Fibroblast of peridontal ligament (primary cell): Measurements from ENCODE around the gene RPTOR.

Experiments
- DNase-seq: peaks from one replicate; pipeline ENCODE4 v3.0.0-alpha.2; 2010; ENCODE audit errors: extremely low read depth

The RPTOR gene

DNA sequence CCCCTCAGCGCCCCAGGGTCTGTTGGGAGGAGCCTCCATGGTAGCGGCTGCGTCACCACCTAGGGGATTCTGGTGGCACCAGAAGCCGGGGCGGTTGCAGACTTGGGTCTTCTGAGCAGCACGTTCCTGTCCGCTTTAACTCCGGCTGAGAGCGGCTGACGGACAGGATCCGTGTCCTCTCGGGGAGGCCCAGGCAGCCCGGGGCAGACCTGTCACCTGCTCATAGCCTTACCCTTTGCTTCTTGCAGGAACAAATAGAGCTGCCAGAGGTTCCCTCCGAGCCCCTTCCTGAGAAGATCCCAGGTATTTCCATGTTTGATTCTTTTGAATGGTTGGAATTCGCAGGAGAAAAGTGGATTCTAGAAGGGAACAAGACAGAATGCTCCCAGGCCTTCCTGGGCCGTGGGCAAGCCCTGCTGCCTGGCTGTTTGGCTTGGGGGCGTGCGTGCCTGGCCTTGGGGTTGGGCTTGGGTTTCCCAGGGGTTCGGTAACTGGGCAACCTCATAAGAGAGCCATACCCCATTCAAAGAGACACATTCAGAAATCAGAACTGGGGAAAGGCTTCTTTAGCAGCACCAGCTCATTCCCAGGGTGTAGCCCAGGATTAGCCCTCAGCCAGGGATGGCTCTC lies 453.6 kb downstream of the RPTOR start:
- no peak for DNase-seq

DNA sequence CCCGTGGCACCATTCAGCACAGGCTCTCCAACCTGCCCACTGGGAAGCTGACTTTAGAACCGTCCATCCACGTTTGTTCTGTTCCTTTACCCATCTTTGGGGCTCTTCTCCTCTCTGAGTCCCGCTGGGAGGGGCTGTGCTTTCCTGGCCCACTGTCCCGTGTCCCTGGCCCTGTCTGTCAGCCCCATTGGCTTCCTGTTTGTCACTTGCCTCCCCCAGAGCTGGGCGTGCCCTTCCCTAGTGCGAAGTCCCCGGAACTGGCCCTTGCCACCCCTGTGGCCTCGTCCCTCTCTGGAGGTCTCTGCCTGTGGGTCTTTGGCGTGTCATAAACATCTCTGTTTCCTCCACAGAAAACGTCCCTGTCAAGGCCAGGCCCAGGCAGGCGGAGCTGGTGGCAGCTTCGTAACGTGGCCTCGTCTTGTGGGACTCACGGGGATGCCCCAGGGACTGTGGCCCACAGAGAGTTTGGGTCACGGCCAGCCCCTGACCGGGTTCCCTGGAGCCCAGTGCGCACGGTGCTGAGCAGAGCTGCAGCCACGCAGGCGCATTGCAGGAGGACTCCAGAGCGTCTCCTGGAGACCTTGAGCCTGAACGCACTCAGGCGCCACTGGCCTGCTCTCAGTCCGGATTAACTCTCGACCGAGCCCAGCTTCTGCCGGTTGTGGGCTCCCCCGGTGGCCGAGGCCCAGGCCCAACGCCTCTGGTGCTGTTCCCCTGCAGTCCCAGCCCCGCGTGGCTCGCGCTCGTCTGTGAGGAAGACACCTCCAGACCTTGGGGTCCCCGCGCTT lies 454.3 kb downstream of the RPTOR start:
- DNase-seq = no peak

DNA sequence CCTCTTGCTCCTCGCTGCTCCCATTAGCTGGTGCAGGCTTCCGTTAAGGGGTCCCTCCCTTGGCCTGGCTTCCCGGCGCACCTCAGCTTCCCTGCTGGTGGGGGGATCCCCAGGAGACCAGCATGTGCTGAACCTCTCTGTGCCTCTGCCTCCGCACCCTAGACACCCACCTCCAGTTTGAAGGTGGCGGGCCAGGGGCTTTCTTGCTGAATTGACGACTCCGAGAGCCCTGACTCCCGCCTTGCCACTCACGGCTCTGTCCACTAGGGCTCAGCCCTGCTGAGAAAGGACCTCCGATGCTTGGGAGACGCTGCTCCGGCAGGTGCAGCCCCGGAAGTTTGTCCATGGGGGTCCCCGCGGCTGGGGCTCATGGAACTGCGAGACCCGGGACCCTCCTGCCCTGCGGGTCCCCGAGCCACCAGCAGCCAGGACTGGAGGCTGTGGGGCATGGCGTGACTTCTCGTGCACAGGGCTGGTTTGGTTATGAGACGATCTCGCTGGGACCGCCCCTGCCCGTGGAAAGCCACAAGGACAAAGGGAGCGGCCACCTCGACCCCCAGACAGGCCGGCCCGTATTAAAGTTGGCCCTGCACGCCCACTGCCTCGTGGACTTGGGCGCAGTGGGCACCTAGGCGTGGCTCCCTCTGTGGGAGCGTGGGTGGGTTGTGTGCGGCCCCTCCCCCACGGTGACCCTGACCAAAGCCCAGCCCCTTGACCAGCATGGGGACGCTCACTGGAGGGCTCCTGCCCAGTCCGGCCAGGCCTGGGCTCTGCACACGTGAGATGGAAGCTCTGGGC lies 455.1 kb downstream of the RPTOR start:
- no peak for DNase-seq

DNA sequence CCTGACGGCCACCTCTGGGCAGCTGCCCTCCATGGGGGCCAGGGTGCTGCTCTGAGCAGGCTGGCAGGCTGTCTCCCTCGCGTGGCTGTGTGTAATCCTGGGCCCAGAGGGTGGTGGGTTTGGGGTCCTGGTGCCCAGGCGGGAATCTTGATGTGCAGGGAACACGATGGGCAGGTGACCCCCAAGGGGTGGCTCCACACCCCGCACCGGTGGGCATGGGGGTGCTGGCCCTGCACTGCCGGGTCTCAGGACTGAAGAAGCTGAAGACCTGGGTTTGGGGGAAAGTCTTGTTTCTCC lies 455.6 kb downstream of the RPTOR start:
- DNase-seq = no peak

DNA sequence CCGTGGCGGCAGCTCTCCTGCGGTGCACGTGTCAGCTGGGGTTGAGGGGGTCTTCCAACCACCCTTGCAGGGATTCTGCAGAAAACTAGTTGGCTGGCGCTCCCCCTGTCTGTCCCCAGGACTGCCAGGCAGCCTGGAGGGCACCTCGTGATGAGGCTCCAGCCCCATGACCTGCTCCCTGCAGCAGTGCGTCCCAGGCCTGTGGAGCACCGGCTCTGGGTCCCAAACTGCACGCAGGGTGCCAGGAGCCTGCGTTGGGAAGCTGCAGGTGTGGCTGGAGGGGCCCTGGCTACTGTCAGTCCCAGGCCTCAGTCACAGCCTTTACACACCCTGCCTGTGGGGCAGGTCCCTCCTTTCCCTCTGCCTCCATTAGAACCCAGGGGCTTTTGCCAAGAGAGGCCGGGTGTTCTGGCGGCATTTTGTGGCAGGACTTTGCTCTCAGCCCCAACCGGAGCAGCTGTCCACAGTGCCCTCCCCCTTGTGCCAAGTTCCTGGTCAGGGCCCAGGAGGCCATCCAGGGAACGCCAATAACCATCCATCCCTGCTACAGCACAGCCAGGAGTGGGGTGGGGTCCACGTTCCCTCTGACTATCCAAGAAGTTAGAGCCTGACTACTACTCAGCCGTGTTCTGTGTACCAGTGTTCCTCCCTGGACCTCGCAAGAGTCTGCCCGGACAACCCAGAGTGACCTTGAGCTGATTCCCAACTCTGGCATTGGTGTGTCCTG lies 456.2 kb downstream of the RPTOR start:
- no peak for DNase-seq

DNA sequence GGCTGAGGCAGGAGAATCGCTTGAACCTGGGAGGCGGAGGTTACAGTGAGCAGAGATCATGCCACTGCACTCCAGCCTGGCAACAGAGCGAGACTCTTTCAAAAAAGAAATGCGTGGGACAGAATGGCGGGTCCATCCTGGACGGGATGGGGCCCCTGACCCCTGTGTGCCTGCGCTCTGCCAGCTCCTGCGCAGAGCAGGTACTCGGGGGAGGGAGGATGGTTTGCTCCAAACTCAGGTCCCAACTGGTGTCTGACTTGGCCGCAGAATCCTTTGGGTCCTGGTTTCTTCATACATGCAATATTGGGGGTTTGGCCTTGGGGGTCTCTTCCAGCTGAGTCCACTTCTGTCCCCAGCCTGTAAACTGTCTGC lies 457.4 kb downstream of the RPTOR start:
- no peak for DNase-seq

DNA sequence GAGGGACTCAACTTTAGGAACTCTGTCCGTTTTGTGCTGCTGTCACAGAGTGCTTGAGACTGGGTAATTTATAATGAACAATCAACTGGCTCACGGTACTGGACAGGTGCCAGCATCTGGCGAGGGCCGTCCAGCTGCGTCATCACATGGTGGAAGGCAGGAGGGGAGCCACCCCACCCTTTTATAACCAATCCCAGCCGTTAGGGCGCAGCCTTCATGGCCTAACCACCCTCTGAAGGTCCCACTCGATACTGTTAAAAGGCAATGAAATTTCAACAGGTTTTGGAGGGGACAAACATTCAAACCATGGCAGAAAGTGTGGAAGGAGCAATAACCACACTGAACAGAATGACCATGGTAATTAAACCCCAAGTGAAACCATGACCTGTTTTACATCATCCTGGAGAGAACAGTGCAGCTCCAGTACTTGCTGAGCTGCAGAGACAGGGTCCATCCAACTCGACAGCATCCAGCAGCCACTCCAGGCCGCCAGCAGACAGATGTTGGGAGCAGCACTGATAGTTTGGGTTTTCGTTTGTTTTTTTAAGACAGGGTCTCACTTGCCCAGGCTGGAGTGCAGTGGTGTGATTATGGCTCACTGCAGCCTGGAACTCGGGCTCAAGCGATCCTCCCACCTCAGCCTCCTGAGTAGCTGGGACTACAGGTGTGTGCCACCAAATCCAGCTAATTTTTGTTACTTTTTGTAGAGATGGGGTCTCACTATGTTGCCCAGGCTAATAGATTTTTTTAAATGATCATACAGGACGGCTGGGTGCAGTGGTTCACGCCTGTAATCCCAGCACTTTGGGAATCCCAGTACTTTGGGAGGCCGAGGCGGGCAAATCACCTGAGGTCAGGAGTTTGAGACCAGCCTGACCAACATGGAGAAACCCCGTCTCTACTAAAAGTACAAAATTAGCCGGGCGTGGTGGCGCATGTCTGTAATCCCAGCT lies 458.0 kb downstream of the RPTOR start:
- DNase-seq = peak; percentile 81

DNA sequence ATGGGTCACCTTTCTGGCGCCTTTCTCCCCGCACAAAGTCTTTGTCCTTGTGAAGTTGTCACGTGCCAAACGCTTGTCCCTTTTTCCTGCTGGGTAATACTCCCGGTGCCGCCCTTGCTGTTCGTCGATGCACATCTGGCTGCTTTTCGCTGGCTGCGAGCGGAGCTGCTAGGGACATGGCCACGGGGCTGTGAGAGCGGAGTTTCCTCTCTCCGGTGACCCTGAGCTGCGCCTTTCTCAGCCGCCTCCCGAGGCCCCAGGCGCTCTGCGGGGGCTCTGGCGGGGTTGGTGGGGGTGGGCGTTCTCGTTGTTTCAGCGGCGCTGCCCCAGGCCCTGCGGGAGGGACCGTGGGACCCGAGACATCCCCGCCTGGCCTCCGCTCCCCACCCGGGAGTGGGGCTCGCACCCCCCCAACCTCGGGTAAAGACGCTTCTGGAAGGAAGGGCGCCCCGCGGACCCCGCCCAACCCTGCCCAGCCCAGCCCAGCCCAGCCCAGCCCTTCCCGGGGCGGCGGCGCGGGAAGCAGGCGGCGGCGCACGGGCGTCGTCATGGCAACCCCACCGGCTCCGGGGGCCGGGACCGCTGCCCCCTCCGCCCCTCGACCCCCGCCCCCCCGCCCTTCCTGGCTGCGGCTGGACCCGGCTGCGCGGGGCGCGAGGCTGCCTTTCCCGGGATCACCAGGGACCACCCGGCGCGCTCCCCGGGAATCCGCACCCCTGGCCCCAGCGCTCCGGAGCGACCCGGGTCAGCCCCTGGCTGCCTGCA lies 459.3 kb downstream of the RPTOR start:
- no peak for DNase-seq

DNA sequence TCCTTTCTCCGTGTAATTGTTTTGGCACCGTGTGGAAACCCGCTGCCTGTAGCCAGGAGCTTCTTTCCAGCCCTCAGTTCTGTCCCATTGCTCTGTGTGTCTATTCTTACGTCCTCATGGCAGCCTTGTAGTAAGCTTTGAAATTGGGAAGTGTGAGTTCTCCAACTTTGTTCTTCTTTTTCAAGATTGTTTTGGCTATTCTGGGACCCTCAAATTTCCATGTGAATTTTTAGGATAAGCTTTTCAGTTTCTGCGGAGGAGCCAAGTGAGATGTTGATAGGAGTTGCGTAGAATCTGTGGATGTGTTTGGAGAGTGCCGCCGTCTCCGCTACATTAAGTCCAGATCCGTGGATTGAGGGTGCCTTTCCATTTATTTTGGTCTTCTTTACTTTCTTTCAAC lies 462.3 kb downstream of the RPTOR start:
- no peak for DNase-seq

DNA sequence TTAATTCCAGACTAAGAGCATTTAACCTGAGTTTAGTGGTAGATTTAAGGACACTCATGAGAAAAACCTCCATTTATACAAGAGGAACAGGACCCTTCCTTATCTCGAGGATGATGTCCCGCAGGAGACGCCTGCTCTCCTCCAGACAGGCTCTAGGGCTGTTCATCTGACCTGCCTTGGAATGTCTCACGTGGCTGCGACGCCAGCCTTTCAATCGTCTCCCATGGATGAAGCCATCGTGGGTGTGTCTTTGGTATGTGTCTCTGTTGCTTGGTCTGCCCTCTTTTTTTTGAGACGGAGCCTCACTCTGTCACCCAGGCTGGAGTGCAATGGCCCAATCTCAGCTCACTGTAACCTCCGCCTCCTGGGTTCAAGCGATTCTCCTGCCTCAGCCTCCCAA lies 463.5 kb downstream of the RPTOR start:
- DNase-seq = no peak

DNA sequence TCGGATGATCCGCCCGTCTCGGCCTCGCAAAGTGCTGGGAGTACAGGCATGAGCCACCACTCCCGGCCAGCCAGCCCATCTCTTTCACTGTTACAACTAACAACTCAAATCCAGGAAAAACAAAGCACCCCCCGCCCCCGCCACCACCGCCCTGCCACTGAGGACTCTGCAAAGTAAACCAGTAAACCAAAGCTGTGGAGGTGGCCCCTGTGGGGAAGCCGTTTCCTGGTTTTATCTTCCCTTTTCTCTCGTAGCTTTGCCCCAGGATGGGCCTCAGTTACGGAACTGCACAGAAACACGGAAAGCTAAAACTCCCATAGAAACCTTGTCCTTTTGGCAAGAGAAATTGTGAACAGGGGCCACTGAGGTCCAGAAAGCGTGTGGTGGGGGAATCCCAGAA lies 464.5 kb downstream of the RPTOR start:
- DNase-seq = no peak

DNA sequence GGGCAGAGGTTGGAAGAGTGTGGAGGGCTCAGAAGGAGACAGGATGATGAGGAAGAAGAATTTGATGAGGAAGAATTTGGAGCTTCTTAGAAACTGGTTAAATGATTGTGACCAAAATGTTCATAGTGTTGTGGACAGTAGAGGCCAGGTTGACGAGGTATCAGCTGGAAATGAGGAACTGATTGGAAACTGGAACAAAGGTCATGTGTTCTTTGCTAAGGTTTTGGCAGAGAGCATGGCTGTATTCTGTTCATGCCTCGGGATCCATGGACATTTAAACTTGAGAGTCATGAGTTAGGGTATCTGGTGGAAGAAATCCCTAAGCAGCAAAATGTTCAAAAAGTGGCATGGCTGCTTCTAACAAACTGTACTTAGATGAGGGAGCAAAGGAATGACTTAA lies 466.3 kb downstream of the RPTOR start:
- no peak for DNase-seq

DNA sequence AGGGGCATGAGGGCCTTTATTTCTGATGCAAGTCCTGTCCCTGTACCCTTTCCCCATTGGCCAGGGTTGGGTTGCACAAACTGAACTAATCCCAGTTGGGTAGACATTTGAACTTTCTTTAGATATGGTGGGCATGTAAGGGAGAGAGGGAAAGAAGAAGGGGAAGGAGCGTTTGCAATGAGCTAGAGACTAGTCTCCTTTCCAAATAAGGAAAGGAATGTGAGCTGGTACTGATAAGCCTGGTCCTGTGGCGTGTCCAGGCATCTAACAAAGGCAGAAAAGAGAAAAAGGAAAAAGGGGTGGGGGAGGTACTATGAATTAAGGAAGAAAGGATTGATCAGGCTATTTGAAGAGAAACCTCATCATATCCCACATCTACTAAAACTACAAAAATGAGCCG lies 467.3 kb downstream of the RPTOR start:
- no peak for DNase-seq

DNA sequence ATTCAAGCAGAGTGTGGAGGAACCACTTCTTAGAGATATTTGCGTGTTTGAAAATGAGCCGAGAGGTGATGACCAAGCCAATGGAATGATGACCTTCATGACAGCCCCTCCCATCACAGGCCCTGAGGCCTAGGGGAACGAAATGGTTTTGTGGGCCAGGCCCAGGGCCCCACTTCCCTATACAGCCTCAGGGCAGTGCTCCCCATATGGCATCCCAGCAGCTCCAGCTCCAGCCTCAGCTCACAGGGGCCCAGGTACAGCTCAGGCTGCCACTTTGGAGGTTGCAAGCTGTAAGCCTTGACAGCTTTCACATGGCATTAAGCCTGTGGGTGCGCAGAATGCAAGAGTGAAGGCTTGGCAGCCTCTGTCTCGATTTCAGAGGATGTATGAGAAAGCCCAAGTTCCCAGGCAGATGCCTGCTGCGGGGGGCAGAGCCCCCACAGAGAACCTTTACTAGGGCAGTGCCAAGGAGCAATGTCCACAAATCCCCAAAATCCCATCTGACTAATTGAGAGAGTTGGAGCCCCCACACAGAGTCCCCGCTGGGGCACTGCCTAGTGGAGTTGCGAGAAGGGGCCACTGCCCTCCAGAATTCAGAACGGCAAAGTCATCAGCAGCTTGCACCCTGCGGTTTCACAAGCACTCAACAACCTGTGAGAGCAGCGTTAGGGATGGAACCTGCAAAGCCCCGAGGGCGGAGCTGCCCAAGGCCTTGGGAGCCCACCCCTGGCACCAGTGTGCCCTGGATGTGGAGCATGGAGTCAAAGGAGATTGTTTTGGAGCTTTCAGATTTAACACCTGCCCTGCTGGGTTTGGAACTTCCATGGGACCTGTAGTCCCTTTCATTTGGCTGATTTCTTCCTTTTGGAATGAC lies 468.2 kb downstream of the RPTOR start:
- no peak for DNase-seq

DNA sequence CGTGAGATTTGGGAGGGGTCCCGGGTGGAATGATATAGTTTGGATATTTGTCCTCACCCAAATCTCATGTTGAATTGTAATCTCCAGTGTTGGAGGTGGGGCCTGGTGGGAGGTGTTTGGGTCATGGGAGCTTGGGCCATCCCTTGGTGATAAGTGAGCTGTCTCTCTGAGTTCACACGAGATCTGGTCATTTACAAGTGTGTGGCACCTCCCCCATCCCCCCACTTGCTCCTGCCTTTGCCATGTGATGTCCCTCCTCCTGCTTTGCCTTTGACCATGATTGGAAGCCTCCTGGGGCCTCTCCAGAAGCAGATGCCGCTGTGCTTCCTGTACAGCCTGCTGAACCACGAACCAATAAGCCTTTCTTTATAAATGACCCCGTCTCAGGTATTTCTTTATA lies 469.0 kb downstream of the RPTOR start:
- no peak for DNase-seq

DNA sequence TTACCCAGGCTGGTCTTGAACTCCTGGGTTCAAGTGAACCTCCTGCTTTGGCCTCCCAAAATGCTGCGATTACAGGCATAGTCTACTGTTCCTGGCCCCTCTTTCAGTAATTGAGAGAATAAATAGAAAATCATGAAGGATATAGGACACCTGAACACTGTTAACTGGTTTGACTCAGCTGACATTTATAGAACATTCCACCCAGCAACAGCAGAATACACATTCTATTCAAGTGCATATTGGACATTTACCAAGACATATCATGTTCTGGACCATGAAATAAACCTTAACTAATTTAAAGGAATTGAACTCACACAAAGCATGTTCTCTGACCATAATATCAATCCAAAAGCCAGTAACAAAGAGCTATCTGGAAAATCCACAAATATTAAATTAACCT lies 470.5 kb downstream of the RPTOR start:
- peak; percentile 37 for DNase-seq
